NOMO-1 (cell line): Measurements from ENCODE around the gene SLC22A31.
A peak's percentile ranks its signal among the peaks of the same experiment; 100 is the strongest.

Experiments
- DNase-seq, 2 experiments: peaks; one replicate each; lab custom pipeline; 2025; ENCODE audit not compliant: unreplicated experiment in 2 of 2; lab: John Stamatoyannopoulos, UW

SLC22A31 gene

GRCh38 chr16:89152831-89153700 lies 47.3 kb downstream of the SLC22A31 start:
- DNase-seq = peak; percentile 48 to 52

GRCh38 chr16:89150981-89151380 lies 49.4 kb downstream of the SLC22A31 start:
- no peak for DNase-seq

- DNase-seq = no peak
Measured at GRCh38 chr16:89150090-89150835, 50.1 kb downstream of the SLC22A31 start.

- no peak for DNase-seq
Measured at GRCh38 chr16:89149386-89149785, 51.0 kb downstream of the SLC22A31 start.

- no peak for DNase-seq
Measured at GRCh38 chr16:89147085-89147817, 53.1 kb downstream of the SLC22A31 start.

GRCh38 chr16:89146211-89147005 lies 53.9 kb downstream of the SLC22A31 start:
- no peak for DNase-seq
